PC-9 (cell line): ENCODE data around the gene DCAF6. TPM values are rescaled to one million over a fixed set of nuclear protein-coding genes. Genes with fewer than 3 reads are reported as not detected.
A peak's percentile ranks its signal among the peaks of the same experiment; 100 is the strongest.

Experiments used
- BruUV-seq: library from RNA; stranded (reverse); fragments of 400-500 nt; replicated peaks from 2 replicates; lab custom pipeline; 2021; lab: Mats Ljungman, UMichigan
- CTCF ChIA-PET: fragments of 300-600 bp; sonication (Branson Sonifier 250); formaldehyde crosslinking; loops from one replicate; lab custom pipeline; 2022; ENCODE audit warnings: antibody characterized with exemption; lab: Charles Lee
- POLR2A ChIA-PET: fragments of 300-600 bp; sonication (Branson Sonifier 250); formaldehyde crosslinking; loops from one replicate; lab custom pipeline; 2022; ENCODE audit warnings: antibody characterized with exemption; ENCODE audit not compliant: unreplicated experiment; lab: Charles Lee
- DNase-seq, 2 experiments: peaks; one replicate each; pipeline versions ENCODE4 v3.0.0 to v3.0.0-alpha.2; 2015 to 2022; ENCODE audit warnings: mixed read lengths in 1 of 2
- H2AFZ ChIP-seq: fragments of 200-600 bp; sonication (generic); 2 replicates; pipeline ENCODE4 v1.8.1; 2017; ENCODE audit warnings: antibody characterized with exemption
- H3F3A ChIP-seq: fragments of 200-600 bp; sonication (generic); 2 replicates; pipeline ENCODE4 v1.8.1; 2017; ENCODE audit warnings: antibody characterized with exemption, mild to moderate bottlenecking, low read depth; ENCODE audit not compliant: insufficient read depth
- H3K27ac ChIP-seq: fragments of 200-600 bp; sonication (generic); 2 replicates; pipeline ENCODE4 v1.6.1; 2016; ENCODE audit warnings: mixed run types
- H3K27me3 ChIP-seq: fragments of 200-600 bp; sonication (generic); 2 replicates; pipeline ENCODE4 v1.6.1; 2016; ENCODE audit warnings: low read depth, mixed run types; ENCODE audit not compliant: insufficient read depth
- H3K36me3 ChIP-seq: fragments of 200-600 bp; sonication (generic); 2 replicates; pipeline ENCODE4 v1.6.1; 2016; ENCODE audit warnings: low read depth, mixed run types
- H3K4me1 ChIP-seq: fragments of 200-600 bp; sonication (generic); replicated peaks from 2 replicates; pipeline ENCODE4 v1.6.1; 2016; ENCODE audit warnings: mixed run types; ENCODE audit not compliant: insufficient read depth
- H3K4me2 ChIP-seq: fragments of 200-600 bp; sonication (generic); 2 replicates; pipeline ENCODE4 v1.6.1; 2017; ENCODE audit warnings: mixed run types
- H3K4me3 ChIP-seq: fragments of 200-600 bp; sonication (generic); 2 replicates; pipeline ENCODE4 v1.6.1; 2016; ENCODE audit warnings: mixed run types
- H3K79me2 ChIP-seq: fragments of 200-600 bp; sonication (generic); 2 replicates; pipeline ENCODE4 v1.6.1; 2017; ENCODE audit warnings: low read depth, mixed run types
- H3K9me2 ChIP-seq: fragments of 200-600 bp; sonication (generic); 2 replicates; pipeline ENCODE4 v1.8.1; 2017; ENCODE audit warnings: mild to moderate bottlenecking; ENCODE audit not compliant: insufficient read depth
- H3K9me3 ChIP-seq: fragments of 200-600 bp; sonication (generic); 2 replicates; pipeline ENCODE4 v1.8.1; 2016; ENCODE audit warnings: low read depth; ENCODE audit not compliant: insufficient read depth
- H4K20me1 ChIP-seq: fragments of 200-600 bp; sonication (generic); 2 replicates; pipeline ENCODE4 v1.8.1; 2017; ENCODE audit not compliant: insufficient read depth
- CTCF ChIP-seq: fragments of 200-600 bp; sonication (generic); conservative IDR thresholded peaks from 2 replicates; pipeline ENCODE4 v1.6.1; 2017; ENCODE audit warnings: mixed run types, antibody characterized with exemption, mild to moderate bottlenecking, moderate library complexity
- EZH2 ChIP-seq: fragments of 200-600 bp; sonication (generic); IDR thresholded peaks from 2 replicates; pipeline ENCODE4 v1.8.0; 2017; ENCODE audit warnings: antibody characterized with exemption, low read depth
- intact Hi-C: fragments of 100-400 bp; cut with micrococcal nuclease; formaldehyde crosslinking; loops from one replicate; pipeline ENCODE4 v1.10.0; 2022; ENCODE audit not compliant: unreplicated experiment
- total RNA-seq: library from RNA; stranded (reverse); gene quantifications from 2 replicates; pipeline ENCODE4 v1.2.3, GENCODE V29; 2021

Gene DCAF6
- total RNA-seq, 1 experiment from 2014 or later: 77.4 TPM

- peaks cover 6% of the 10 kb centered on the region; the same call in 1 of the 2 replicates for H3K36me3 ChIP-seq
- peak; percentile 61 to 68 for DNase-seq
- peak; percentile 90 for TF ChIP-seq CTCF
- no peak for TF ChIP-seq EZH2
- no peak overlapping the region for H3K4me2 ChIP-seq
- no peaks in the 10 kb centered on the region for H3K9me3 ChIP-seq
- no peaks in the 10 kb centered on the region for H3K79me2 ChIP-seq
- no peaks in the 10 kb centered on the region for H3K9me2 ChIP-seq
- no peaks in the 10 kb centered on the region for H3K27me3 ChIP-seq
- intact Hi-C loops: loop anchor here (2.0 to 10.0 kb wide), 6 partner anchors 55 to 677 kb away; partner anchors contain the start of genes GPR161 and SFT2D2
- H4K20me1 ChIP-seq: no peaks in the 10 kb centered on the region
- peaks cover 18% of the 10 kb centered on the region; the same call in 1 of the 2 replicates for H3F3A ChIP-seq
- no TSS peak for BruUV-seq
- H3K4me1 ChIP-seq: no peaks in the 10 kb centered on the region
- ChIA-PET POLR2A (interaction anchor here (0.6 to 0.7 kb wide), 5 partner anchors 9 to 482 kb away, joined by 5 to 9 read pairs (median 6); no protein-coding TSS in a partner anchor), CTCF (interaction anchor here (0.5 to 1.3 kb wide), 11 partner anchors 34 to 681 kb away, joined by 3 to 12 read pairs (median 3); no protein-coding TSS in a partner anchor)
- H3K27ac ChIP-seq: no peak overlapping the region
- no peak overlapping the region for H3K4me3 ChIP-seq
- no peak overlapping the region for H2AFZ ChIP-seq
Observed at GRCh38 chr1:168082008-168082876, 145.8 kb downstream of the DCAF6 start.

- Histone ChIP-seq H3K27ac (no peak overlapping the region), H3K79me2 (no peaks in the 10 kb centered on the region), H3K9me2 (no peaks in the 10 kb centered on the region), H3K4me1 (no peaks in the 10 kb centered on the region), H2AFZ (no peak overlapping the region), H3K4me3 (no peak overlapping the region), H3K9me3 (no peaks in the 10 kb centered on the region), H3K4me2 (no peak overlapping the region), H3K36me3 (no peaks in the 10 kb centered on the region), H3K27me3 (no peaks in the 10 kb centered on the region), H4K20me1 (no peaks in the 10 kb centered on the region), H3F3A (peaks cover 18% of the 10 kb centered on the region; the same call in 1 of the 2 replicates)
- ChIA-PET CTCF (no interaction called here), POLR2A (no interaction called here)
- TF ChIP-seq EZH2 (no peak), CTCF (no peak)
- no TSS peak for BruUV-seq
- DNase-seq: no peak
- intact Hi-C loops: loop anchor here (1.0 to 10.0 kb wide), 7 partner anchors 54 to 679 kb away; partner anchors contain the start of genes GPR161 and SFT2D2
Observed at GRCh38 chr1:168083456-168084325, 147.2 kb downstream of the DCAF6 start.
